Measurements from ENCODE around the gene PNRC1. TPM values are rescaled to one million over a fixed set of nuclear protein-coding genes. Genes with fewer than 3 reads are reported as not detected.
A peak's percentile ranks its signal among the peaks of the same experiment; 100 is the strongest.
"Not testable (repeated sequence)": the region's sequence is repeated elsewhere in the genome, so short reads cannot be mapped to it uniquely, and the experiment has no call there.

PNRC1 gene
- polyA plus RNA-seq, 1 experiment = 22.6 TPM

- Histone ChIP-seq H3K4me3 (ENCODE audit: low read depth, low read length) (peak overlapping the region; percentile 8), H3K9me3 (ENCODE audit: control insufficient read depth, insufficient read depth, low read length) (peaks cover 5% of the 10 kb centered on the region; the same call in 1 of the 2 replicates), H3K27ac (ENCODE audit: low read depth, low read length) (peak overlapping the region; percentile 95), H3K27me3 (ENCODE audit: control insufficient read depth, insufficient read depth, low read length) (no peaks in the 10 kb centered on the region)
- TF ChIP-seq CTCF (IDR thresholded peaks at IDR 0.05; ENCODE audit: low read depth, low read length) = no peak
- peak; percentile 86 for DNase-seq (ENCODE audit: low read depth, low spot score)
- CTCF ChIA-PET = interaction anchor here (1.3 kb wide), 2 partner anchors 53 to 207 kb away, joined by 3 to 4 read pairs; no protein-coding TSS in a partner anchor
- POLR2A ChIA-PET = interaction anchor here (0.6 to 2.4 kb wide), 2 partner anchors 45 to 224 kb away, joined by 5 to 21 read pairs; partner anchors contain the start of gene PNRC1
Measured at GRCh38 chr6:89035252-89036101, 45.1 kb upstream of the PNRC1 start.

- CTCF ChIA-PET = interaction anchor here (0.9 to 1.3 kb wide), 2 partner anchors 41 to 205 kb away, joined by 3 to 4 read pairs; no protein-coding TSS in a partner anchor
- no peak overlapping the region for H3K4me3 ChIP-seq (ENCODE audit: low read depth, low read length)
- no peaks in the 10 kb centered on the region for H3K27me3 ChIP-seq (ENCODE audit: control insufficient read depth, insufficient read depth, low read length)
- peaks cover 5% of the 10 kb centered on the region; the same call in 1 of the 2 replicates for H3K9me3 ChIP-seq (ENCODE audit: control insufficient read depth, insufficient read depth, low read length)
- POLR2A ChIA-PET = no interaction called here
- no peak for TF ChIP-seq CTCF (IDR thresholded peaks at IDR 0.05; ENCODE audit: low read depth, low read length)
- H3K27ac ChIP-seq (ENCODE audit: low read depth, low read length) = peak overlapping the region; percentile 2
- DNase-seq (ENCODE audit: low read depth, low spot score) = no peak
Measured at GRCh38 chr6:89037141-89037900, 43.2 kb upstream of the PNRC1 start.

GRCh38 chr6:89037901-89038293, 42.7 kb upstream of the PNRC1 start:
- H3K27me3 ChIP-seq (ENCODE audit: control insufficient read depth, insufficient read depth, low read length); DNase-seq (ENCODE audit: low read depth, low spot score); H3K4me3 ChIP-seq (ENCODE audit: low read depth, low read length); H3K27ac ChIP-seq (ENCODE audit: low read depth, low read length); POLR2A ChIA-PET; H3K9me3 ChIP-seq (ENCODE audit: control insufficient read depth, insufficient read depth, low read length): not testable (repeated sequence)
- CTCF ChIA-PET = interaction anchor here (0.6 kb wide), 1 partner anchor 204 kb away, joined by 3 read pairs; no protein-coding TSS in a partner anchor

GRCh38 chr6:89042664-89043063, 37.9 kb upstream of the PNRC1 start:
- Histone ChIP-seq H3K9me3 (ENCODE audit: control insufficient read depth, insufficient read depth, low read length) (no peaks in the 10 kb centered on the region; the same call in 1 of the 2 replicates), H3K4me3 (ENCODE audit: low read depth, low read length) (no peak overlapping the region), H3K27me3 (ENCODE audit: control insufficient read depth, insufficient read depth, low read length) (no peaks in the 10 kb centered on the region), H3K27ac (ENCODE audit: low read depth, low read length) (no peak overlapping the region)
- CTCF ChIA-PET = no interaction called here
- no peak for TF ChIP-seq CTCF (IDR thresholded peaks at IDR 0.05; ENCODE audit: low read depth, low read length)
- DNase-seq (ENCODE audit: low read depth, low spot score) = no peak
- POLR2A ChIA-PET = no interaction called here

GRCh38 chr6:89044328-89045010, 36.1 kb upstream of the PNRC1 start:
- CTCF ChIA-PET = no interaction called here
- Histone ChIP-seq H3K4me3 (ENCODE audit: low read depth, low read length) (no peak overlapping the region), H3K9me3 (ENCODE audit: control insufficient read depth, insufficient read depth, low read length) (no peaks in the 10 kb centered on the region), H3K27me3 (ENCODE audit: control insufficient read depth, insufficient read depth, low read length) (no peaks in the 10 kb centered on the region), H3K27ac (ENCODE audit: low read depth, low read length) (no peak overlapping the region)
- POLR2A ChIA-PET = no interaction called here
- TF ChIP-seq CTCF (IDR thresholded peaks at IDR 0.05; ENCODE audit: low read depth, low read length) = no peak
- DNase-seq (ENCODE audit: low read depth, low spot score) = no peak

All from AG04450 (cell line).